SHP77 (cell line): ENCODE data around the gene IL15RA.
"Not testable (repeated sequence)": the region's sequence is repeated elsewhere in the genome, so short reads cannot be mapped to it uniquely, and the experiment has no call there.

ENCODE experiments used
- DNase-seq, 2 experiments: peaks; one replicate each; lab custom pipeline; 2025; lab: John Stamatoyannopoulos, UW

Gene IL15RA

DNA sequence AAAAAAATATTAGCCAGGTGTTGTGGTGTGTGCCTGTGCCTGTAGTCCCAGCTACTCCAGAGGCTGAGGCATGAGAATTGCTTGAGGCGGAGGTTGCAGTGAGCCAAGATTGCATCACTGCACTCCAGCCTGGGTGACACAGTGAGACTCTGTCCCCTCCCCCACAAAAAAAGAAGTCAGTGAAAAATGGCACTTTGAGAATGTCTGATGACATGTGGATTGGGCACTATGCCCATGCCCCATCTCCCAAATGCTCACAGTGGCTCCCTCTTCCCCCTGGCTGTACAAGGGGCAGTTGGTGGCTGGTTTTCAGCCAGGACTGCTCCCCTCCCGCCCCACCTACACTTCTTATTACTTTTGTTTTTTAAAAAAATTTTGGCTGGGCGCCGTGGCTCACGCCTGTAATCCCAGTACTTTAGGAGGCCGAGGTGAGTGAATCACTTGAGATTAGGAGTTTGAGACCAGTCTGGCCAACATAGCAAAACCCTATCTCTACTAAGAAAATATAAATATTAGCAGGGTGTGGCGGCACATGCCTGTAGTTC is 26.1 kb downstream of the IL15RA start:
- no peak for DNase-seq

DNA sequence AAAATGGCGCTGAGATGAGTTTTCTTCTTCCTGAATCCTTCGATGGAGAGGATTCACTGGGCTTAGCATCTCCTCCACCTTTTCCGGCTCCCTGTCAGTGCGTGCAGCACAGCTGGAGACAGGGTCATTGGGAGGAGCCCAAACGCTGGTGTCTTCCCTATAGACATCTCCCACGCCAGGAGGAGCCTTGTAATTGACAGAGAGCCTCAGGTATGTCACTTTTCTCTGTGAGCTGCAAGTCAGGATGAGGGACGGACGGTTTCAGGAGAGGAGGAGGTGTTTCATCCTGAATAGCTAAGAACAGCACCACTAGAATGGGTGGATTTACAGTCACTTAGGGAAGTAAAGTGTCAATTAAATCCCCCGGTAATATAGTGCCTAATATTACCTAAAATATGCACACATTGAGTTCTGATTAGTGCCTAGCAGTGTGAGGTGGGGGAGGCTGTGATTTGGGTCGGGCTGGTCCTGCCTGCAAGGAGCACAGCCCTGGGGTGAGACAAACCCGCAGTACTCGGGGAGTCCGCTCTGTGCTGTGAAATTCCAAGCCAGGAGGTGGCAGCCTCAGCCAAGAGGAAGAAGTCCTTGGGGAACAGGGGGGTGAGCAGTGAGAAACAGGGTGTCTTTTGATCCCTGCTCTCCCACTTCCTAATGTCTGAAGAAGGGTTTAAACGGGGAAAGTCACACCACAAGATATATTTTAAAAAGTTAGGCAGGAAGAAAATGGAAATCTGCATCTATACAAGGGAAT is 28.2 kb downstream of the IL15RA start:
- no peak for DNase-seq

DNA sequence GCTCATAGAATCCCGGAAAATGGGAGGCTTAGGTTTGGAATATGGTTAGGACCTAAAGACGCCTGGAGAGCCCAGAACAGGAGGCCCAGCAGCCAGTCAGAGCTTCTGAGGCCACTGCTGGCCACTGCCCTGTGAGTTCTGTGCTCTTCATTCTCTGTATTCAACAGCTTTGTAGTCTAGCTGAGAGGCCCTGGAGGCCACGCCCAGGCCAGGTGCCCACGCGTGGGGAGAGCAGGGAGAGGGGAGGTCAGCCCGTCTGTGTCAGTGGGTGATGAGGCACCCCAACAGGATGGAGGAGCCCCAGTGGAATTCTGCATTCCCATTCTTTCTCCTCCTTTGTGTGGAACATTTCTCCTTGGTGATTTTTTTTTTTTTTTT is 29.1 kb downstream of the IL15RA start:
- DNase-seq = no peak

DNA sequence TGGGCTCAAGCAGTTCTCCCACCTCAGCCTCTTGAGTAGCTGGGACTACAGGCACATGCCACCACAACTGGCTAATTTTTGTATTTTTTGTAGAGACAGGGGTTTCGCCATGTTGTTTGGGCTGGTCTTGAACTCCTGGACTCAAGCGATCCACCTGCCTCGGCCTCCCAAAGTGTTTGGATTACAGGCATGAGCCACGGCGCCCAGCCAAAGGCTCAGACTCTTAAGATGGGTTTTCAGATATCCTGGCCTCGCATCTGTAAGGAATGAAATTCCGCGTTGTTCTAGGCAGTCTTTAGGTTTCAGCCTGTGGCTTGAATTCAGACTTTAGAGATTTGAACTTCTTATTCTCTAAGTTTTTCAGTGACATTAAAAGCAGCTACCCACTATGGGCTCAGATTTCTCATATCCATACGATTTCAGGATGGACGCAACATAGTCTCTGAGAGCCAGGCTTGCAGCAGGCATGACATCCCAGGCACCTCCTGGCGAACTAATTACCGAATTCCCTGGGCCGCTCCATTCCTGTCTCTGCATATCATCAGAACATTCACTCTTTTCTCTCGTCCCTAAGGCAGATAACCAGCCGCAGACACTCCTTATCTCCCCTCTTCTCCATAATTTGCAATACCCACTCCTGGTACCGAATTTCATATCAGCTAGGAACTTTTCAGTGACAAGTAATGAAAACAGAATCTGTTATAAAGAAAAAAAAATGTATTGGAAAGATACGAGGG is 29.7 kb downstream of the IL15RA start:
- DNase-seq = no peak

DNA sequence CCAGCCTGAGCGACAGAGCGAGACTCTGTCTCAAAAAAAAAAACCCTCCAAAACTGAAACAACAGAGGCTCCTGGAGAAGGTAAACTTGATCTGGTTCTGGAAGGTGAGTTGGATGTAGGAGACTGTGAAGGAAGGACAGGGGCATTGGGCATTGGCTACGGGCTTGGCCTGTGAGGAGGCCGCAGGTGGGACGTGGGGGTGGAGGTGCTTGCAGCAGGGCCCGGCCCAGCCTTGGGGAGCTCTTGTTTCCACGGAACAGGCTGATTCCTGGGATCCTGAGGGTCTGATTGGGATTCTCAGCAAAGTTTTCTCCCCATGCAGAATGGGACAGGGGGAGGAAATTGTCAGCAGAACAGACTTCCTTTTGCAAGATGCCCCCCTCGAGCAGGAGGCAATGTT is 30.6 kb downstream of the IL15RA start:
- no peak for DNase-seq

DNA sequence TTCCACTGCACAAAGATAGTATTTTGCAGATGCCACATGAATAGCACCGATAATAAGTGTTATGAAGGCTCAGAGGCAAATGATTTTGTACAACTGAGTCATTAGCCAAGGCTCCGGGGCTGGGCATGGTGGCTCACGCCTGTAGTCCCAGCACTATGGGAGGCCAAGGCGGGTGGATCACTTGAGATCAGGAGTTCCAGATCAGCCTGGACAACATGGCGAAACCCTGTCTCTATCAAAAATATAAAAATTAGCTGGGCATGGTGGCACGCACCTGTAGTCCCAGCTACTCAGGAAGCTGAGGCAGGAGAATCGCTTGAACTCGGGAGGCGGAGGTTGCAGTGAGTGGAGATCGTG is 30.9 kb downstream of the IL15RA start:
- DNase-seq = not testable (repeated sequence)

DNA sequence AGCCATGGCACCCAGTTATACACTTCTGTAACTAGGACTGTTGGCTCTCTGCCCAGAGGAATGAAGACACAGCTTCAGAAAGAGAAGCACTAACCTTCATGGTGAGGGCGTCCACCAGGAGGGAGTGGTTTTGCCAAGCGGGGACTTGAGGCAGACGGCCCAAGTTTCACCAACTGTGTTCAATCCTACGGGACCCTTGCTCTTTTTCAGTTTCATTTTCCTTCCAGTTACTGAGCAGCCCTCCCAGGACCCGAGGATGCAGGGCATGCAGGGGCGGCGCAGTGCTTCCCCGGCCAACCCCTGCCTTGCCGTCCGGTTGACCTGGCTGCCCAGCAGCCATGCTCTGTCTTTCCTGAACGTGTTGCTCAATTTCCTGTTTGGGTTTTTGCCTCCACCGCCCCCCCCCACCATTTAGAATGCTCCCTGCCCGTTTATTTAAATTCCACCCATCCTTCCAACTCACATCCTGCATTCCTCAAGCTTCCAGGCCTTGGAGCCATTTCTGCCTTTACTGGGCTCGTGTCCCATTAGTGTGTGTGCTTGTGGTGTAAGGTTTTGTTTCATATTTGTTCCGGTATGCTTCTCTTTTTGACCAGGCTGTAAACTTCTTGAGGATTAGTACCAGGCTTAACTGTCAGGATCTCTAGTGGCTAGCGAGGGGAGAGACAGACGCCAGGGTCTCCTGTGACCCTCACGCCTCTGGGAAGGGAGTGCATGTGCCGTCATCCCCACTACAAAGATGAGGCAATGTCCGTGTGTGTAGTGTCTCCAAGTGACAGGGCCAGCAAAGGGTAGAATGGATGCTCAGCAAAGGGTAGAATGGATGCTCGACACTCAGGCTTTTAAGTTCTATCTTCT is 31.6 kb downstream of the IL15RA start:
- no peak for DNase-seq

DNA sequence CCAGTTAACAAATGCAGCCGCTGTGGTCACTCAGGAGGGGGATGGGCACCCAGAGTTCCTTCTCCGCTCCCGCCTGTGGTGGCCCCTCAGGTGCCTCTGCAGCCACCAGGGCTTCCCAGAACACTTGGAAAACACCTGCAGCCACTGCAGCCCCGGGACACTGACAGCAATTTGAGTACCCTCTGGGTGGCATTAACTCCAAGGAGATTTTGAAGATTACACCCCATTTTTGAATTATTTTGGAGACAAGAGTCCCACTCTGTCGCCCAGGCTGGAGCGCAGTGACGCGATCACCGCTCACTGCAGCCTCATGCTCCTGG is 32.2 kb downstream of the IL15RA start:
- DNase-seq = no peak

DNA sequence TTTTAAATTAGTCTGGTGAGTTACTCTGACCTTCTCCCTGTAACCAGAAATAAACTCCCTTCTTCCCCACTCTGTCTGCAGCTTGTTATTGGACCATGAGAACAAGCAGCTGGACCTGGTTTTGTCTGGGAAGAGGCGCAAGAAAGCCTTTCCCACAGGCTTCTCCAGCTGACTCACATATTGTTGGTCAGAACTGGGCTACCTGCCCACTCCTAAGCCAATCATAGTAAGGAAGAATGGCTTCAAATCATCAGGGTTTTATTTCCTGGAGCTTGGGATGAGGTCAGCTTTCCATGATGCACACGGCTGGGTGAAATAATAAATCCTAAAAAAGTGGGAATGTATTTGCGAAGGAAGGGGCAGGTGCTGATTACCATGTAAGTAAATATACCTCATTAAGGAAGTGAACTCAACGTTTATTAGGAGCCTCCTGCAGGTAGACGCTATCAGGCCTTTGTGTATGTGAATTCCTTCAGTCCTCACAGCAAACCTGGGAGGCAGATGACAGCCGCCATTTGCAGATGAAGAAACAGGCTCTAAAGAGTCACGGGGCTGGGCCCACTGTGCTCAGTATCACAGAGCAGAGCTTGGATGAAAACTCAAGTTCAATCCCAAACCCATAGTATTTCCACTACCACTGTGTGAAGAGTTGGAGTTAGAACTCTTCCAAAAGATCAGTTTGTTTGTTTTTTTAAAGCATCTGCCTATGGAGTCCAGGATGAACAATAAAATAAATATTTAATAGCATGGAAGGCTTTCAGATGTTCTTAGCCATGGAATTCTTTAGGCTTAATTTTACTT is 32.8 kb downstream of the IL15RA start:
- DNase-seq = no peak

DNA sequence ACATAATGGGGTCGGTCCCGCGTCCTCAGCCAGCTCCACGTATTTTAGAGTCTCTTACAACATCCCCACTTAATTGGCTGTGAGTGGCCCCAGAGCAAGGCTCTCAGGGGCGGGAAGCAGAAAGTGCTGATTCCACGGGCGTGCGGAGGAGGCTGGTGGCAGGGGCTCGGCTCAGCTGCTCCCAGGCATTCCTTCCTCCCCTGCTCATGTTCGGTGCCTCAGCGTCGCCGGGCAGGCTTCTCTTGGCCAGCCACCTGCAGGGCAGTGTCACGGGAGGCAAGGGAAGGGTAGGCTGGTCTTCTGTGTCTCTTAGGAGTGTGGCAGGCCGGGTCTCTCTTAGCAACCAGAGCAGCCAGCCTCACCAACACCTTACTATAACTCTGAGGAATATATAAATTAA is 33.8 kb downstream of the IL15RA start:
- no peak for DNase-seq

DNA sequence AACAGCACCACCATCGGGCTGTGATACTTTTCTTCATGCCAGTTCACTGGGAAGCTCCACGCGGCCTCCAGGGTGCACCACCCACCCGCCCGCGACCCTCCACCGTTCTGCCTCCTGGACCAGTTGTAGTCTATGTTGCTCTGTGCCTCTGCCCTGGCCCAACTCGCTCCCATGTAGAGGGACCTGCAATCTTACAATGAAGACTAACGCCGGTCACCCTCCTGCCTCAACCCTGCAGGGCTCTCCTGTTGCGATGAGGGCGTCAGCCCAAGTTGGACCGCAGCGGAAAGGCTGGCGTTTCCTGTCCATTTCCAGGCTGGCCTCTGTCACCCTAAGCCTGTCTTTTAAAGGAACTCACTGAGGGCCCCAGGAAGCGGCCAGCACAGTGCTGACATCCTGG is 34.9 kb downstream of the IL15RA start:
- DNase-seq = no peak

DNA sequence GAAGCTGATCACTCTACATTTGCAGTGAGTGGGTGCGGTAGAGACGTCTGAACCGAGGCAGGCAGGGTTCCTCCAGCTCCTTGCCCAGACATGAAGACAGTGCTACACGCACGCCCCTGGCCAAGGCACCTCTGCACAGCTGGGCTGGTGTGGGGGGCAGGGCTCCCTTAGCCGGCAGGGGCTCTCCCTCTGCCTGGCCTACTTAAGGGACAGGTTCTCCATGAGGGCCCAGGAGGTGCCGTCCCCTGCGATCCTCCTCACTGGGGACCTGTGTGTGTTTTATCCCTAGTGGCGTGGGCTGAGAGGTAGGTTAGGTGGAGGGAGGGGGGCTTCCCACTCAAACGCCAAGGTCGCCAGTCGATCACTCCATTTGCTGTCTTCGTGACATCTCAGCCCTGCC is 35.3 kb downstream of the IL15RA start:
- DNase-seq = no peak

DNA sequence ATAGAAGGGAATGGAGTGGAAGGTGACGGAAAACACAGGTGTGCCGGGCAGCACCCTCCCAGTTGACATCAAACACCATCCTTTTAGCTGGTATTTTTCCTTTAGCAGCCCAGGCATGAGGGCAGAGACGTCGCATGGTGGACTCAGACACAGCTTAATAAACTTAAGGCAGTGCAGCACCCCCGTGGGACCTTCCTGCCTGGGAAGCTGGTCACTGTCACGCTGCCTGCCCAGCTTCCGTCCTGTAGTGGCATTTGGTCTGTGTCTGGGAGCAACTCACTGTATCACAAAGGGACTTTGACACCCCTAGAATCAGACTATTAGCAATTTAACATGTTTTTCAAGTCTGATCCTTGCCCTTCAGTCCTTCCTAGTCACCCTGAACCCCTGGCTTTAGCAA is 35.8 kb downstream of the IL15RA start:
- no peak for DNase-seq

DNA sequence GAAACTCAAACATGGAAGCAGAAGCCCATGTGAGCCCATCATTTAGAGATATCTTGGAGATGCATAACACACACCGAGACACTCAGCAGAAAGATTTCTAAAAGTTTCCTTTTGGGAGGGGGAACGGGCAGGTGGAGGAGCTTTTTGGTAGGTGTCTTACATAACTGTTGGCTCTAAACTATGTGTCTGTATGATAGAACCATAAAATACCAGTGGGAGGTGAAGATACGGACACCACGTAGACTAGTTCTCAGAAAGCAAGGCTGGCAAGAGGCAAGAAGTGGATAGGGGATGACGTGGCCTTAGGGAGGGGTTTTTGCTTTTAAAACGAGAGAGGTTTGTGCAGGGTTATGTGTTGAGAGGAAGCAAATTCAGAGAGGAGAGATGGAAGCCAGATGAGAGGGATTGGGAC is 36.5 kb downstream of the IL15RA start:
- DNase-seq = no peak

DNA sequence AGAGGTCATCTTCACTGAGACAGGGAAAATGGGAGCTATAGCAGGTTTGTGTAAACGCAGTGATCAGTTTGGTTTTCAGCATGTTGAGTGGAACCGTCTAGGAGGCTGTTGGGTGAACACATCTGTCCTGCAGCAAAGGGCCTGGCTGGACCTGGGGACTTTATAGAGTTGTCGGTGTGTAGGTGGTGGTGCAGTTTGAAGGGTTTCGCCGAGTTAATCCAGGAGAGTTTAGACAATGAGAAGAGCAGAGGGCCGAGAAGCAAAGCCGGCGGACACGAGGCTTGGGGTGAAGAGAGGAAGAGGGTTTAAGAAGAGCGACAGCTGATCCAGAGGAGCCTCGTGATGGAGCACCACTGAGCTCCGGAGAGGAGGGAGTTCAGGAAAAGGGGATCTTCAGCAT is 39.1 kb downstream of the IL15RA start:
- DNase-seq = no peak

DNA sequence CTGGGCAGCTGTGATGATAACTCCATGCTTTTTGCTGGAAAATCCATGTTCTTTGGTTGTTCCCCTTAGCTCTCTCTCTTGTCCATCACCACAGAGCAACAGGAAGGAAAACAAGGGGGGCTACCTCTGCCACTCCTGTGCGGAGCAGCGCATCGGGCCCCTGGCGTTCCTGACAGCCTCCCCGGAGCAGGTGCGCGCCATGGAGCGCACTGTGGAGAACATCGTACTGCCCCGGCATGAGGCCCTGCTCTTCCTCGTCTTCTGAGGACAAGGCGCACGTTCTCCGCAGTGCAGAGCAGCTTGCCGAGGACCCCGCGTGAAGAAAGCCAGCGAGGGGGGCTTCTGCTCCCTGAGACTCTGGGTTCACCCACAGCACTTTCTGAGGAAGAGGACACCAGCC is 40.3 kb downstream of the IL15RA start:
- no peak for DNase-seq

DNA sequence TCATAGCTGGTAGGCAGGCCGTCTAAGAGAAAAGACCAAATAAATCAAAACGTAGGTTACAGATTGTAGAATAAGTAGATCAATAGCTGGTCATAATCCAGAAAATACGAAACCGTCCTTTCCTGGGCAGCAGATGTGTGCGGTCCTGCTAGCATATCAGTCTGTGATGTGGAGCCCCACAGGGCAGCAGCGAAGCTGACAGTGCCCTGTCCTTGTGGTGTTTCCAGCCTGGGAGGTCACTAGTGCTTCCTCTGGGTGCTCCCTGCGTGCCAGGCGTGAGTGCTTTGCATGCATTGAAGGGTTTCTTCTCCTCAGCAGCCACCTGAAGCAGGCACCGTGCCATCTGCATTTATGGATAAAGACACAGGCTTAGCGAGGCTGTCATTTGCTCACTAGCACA is 41.7 kb downstream of the IL15RA start:
- DNase-seq = no peak

DNA sequence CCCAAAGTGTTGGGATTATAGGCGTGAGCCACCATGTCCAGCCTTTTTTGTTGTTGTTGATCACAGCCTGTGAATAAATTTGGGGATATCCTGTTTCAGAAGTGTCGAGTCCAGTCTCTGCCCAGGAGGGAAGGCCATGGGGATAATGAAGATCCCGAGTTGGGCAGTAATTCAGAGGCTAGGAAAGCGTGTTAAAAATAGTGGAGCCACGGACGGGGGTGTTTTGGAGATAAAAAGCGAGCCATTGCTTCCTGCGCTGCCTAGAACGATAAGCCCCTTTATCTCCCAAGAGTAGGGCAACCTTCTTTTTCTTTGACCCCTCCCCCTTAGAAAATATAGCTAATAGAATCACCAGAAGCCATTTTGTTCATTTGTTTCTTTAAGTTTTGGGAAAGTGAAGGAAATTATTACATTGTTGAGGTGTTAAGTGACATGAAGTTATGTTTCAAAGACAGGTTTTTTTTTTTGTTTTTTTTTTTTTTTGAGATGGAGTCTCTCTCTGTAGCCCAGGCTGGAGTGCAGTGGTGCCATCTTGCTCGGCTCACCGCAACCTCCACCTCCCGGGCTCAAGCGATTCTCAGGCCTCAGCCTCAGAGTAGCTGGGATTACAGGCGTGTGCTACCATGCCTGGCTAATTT is 43.3 kb downstream of the IL15RA start:
- no peak for DNase-seq

DNA sequence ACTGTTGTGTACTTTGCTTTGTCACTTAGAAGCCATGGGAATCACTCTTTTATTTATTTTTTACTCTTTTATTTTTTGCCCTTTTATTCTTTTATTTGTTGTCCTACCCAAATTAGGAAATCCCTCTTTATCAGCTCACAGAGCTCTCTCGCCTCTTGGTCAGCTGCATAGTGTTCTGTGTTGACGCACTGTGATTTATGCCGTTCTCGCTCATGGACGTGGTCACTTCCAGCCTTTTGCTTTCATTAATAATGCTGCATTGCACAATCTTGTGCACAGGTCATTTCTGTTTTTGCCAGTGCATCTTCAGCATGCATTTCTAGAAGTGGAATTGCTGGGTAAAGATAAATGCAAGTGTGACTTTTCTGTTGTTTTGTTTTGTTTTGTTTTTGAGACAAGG is 45.0 kb downstream of the IL15RA start:
- no peak for DNase-seq

DNA sequence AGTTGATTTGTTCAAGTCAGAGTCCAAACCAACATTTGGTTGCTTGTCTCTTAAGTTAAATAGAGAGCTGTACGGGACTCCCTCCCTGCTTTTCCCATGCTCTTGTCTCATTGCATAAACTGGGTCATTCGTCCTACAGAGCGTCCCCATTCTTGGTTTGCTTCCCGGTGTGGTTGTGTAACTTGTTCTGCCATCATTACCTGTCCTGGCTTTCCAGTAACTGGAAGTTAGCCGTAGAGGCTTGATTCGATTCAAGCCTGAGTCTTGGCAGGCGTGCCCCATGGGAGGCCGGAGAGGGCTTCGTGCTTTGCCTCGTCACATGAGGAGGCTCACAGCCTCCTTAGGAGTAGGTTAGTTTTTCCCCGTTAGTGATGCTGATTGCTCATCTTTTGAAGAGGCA is 47.1 kb downstream of the IL15RA start:
- no peak for DNase-seq

DNA sequence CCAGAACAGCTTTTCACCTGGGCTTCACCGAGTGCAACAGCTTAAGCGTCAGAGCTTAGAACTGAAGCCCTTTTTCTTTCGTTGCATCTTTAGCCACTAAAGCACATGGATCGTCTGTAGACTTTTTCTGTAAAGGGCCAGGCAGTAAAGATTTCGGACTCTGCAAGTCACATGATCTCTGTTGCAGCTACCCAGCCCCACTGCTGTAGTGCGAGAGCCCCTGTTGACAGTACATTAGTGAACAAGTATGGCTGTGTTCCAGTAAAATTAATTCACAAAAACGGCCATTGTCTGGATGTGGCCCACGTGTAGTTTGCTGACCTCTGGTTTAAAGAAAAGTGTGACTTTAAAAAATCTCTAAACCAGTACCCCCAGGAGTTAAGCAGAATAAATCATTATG is 47.9 kb downstream of the IL15RA start:
- no peak for DNase-seq

DNA sequence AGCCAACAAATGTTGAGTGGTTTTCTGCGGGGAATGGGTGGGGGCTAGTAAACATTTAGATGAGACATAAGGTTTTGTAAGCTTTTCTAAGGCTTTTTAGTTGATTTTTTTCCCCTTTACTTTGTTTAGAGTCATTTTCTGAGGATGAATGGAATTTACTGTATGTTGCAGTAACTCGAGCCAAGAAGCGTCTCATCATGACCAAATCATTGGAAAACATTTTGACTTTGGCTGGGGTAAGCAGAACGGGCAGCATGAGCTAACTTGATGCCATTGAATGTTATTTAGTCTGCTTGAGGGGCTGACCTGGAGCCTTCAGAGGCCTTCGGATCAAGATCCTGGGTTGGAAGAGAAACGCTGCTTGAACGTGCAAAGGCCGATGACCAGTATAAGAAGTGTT is 50.0 kb downstream of the IL15RA start:
- DNase-seq = no peak
